ENCODE measurements around the gene FSD1.

FSD1 gene

DNA sequence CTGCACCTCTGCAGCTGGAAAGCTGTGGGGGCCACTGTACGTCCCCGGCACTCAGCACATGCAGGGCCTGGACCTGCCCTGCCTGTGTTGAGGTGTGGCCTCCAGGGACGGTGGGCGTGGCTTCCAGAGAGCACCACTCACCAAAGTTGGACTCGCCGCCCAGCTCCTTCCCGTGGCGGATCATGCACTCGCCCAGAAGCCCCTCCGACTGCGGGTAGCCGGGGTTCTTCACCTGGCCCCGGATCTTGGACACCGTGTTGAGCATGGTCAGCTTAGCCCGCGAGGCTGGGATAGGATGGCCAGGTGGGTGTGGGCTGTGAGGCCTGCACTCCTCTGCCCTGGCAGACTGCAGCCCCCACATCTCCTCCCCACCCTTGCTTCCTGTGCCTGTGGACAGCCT, 60.9 kb downstream of the FSD1 start:
- no peak for DNase-seq (ENCODE audit: low read depth)

DNA sequence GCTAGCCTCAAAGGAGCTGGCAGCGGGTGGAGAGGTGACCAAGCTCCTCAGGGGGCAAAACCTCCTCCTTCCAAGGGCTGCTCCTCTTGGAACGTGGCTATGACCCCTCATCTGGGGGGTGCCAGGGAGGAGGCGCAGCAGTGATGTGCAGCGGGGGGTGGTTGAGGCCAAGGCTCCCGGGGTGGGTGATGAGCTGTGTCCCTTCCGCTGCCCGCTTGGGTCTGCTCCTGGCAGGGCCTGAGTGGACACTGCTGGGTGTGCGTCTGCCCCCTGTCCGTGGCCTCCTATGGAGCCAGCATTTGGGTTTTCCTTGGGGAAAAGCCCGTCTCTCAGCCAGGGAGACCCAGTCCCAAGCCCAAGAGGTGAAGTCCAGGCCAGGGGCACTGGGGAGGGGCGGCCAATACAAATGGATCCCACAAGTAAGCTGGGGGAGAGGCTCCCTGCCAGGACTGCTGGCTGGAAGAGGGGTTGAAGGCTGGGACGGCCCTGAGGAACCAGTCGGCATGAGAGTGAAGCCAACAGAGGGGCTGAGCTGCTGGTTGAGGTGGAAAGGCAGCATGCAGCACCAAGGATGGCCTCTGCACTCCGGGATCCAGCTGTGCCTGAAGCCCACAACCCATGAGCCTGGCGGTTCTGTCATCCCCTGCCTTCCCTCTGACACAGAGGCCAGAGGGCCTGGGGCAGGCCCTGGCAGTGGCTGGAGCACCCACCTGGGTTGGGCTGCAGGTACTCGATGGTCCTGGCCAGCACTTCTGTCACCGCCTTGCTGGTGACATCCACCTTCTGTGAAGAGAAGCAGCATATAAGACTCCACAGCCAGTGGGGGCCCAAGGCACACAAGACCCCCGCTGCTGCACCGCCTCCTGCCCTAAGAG, 61.6 kb downstream of the FSD1 start:
- DNase-seq (ENCODE audit: low read depth) = no peak

DNA sequence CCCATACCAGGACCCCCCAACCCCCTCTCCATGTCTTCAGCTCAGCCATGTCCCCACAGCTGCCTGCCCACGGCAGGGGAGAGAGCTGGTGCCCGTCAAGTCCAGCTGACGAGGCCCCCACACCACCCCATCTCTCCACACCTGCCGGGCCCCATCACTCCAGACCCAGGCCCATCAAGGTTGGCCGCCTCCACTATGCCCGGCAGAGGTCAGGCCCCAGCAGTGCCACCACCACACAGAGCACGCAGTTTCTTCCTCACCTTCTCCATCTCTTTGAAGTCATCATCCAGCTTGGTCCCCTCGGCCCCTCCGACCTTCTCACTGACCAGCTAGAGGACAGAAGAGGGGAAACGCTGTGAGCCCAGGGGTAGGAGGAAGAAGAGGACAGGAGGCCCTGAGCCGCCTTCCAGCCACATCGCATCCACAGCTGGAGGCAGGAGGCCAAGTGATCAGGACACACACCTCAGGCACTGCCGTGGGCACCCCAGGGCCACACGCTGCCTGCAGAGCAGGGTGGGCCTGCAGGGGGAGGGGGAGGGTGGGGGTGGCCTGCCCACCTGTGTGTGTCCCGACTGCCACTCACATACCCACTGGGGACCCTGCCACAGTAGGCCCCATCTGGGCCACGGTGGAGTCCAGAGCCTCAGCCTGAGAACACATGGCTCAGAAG, 62.4 kb downstream of the FSD1 start:
- DNase-seq (ENCODE audit: low read depth) = no peak

DNA sequence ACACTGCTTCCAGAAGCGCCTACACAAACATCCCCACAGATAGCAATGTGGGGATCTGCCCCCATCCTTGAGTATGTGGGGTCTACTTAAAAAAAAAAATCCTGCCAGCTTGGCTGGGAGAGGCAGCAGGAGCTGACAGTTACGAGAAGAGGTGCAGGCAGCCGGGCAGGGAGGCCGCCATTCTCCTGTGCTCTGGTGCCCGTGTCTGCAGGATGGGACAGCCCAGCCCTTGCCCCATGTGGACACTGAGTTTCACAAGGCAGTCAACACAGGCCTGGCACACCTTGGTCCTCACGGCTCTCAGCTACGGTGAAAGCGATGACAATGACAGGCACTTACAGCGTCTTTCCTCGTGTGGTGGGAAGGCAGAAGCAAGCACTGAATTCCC, 62.9 kb downstream of the FSD1 start:
- no peak for DNase-seq (ENCODE audit: low read depth)

DNA sequence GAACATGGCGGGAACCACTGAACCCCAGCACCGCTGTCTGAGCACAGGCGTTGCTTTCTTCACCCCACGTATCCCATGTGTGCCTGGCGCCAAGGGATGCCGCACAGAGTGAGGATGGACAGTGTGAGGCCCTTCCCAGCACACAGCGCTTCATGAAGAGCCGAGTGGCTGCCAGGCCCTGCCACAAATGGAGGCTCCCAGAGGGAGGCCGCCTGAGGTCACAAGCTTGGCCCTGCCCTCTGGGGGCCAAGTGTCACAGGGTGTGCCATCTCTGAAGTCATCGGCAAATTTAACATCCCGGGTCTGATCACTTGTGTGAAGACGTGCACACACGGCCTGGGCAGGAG, 63.4 kb downstream of the FSD1 start:
- no peak for DNase-seq (ENCODE audit: low read depth)

DNA sequence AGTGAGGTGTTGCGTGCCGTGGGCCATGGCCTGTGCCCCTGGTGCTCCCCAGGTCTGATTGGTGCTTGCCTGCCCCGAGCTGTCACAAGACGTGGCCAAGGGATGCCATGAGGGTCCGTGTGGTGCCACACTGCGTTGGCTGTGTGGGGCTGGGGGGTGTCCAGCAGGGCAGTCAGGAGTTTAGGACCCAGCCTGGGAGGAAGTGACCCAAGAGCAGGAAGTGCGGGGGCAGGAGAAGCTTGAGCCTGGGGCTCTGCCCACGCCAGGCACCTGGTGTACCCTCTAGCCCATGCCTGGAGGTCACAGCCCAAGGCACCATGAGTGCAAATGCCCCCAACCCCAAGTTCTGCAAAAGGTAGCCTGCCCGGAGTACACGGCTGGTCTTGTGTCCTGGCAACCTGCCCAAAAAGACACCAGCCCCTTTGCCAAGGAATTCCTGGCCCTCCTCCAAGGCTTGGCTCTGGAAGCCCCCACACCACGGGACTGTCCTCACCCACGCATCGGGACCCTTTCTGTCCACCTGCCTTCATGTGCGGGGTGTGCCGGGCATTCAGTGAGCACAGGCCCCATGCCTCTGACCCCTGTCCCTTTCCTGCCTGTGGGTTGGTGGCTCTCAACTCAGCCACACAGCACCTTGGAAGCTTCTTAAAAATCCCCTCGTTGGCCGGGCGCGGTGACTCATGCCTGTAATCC, 63.9 kb downstream of the FSD1 start:
- no peak for DNase-seq (ENCODE audit: low read depth)

DNA sequence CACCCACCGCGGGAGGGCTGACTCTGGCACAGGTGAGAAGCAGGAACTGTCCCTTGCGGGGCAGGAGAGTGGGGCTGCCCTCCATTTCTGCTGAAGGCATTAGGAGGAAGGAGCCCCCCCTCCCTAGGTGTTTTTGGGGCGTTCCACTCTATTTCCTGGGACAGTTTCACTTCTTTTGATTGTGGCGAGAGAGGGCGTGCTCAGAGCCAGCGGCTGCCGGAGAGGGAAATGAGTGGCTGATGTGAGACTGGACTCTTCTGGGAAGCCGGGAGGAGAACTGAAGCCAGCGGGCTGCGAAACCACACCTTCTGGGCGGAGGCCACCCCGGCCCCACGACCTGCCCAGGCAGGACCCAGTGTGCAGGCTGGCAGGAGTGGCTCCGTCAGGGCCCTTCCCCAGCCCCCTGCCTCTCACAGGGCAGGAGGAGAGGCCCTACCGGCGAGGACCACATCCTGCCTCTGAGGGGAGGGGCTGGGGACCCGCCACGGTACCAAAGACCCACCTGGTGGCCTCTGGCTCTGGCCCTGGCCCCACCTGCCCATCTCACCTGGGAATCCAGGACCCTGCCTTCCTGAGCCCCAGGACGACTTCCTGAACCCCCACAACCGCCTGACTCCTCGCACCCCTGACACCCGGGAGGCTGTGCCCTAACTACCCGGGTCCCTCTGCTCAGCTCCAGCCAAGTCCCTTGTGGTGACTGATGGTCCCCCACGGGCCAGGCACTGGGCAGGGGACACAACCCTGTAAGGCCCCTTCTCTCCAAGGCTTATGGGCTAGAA, 64.9 kb downstream of the FSD1 start:
- no peak for DNase-seq (ENCODE audit: low read depth)

DNA sequence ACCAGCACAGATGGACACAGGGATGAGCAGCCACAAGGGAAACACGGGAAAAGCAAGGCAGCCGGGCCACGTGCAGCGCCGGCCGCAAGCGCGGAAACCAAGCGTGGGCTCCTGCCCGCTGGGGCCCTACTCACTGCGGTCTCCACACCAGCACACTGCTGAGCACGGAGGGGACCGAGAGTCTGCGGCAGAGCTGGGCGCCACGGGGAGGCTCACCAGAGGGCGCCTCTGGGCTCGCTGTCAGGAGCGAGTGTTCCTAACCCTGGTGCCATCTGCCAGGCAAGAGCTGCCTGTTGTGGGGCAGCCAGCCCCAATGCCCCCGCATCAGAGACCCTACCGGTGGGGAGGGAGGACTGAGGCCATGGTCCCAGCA, 65.5 kb downstream of the FSD1 start:
- DNase-seq (ENCODE audit: low read depth) = no peak

DNA sequence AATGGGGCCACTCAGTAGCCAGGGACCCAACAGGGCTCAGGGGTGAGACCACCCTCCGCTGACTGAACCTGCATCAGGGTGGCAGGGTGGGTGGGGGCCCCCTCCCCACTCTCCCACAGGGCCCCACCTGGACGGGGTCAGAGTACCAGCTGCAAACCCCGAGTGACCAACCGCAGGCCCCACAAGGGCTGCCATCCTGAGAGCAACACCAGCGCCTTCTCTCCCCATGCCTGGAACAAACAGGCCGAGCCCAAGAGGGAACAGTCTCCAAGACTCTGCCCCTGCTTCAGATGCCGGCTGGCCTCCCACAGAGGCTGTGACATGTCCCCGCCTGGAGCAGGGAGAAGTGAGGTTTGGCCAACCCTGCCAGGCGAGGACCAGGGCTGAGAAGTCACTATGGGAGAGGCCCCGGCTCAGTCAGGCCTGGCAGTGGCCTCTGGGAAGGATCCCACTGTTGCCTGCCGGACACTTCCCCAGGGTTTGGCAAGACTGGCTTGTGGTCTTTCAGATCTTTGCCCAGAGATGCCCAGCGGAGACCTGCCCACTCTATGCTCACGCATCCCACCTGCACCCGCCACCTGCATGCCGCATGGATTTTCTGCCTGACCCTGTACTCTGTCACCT, 66.1 kb downstream of the FSD1 start:
- no peak for DNase-seq (ENCODE audit: low read depth)

DNA sequence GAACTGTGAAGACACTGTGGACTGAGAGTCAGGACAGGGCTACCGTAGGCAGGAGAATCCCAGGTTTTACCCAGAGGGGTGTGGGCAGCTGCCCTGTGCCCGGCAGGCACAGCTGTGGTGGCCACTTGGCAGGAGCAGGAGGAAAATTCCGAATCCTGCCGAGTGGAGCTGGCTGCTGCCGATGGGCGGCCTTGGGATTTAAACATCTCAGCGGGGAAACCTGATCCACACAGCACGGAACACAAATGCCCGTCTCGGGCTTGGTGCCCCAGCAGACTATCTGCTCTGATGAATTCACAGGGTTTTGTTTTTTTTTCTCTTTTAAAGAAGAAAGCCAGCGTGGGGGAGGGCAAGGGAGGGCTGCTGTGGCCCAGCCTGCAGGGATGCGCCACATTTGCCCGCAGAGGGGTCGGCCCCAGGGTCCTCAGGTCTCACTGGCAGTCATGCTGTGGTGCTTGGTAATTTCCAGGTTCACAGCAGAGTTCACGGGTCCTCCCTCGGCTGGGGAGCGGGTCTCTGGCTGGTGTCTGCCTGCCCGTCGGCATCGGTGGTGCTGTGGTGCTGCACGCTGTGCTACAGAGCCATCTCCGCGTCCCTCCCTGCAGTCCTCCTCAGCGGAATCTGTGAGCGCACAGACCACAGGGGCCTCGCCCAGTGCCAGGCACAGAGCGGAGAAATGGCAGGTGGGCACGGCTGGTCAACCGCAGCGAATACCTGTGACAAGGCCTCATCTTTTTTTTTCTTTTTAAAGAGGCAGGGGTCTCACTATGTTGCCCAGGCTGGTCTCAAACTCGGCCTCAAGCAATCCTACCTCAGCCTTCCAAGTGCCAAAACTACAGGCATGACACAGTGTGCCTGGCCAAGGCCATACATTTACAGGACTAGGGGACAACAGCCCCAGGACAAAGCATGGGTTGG, 67.1 kb downstream of the FSD1 start:
- DNase-seq (ENCODE audit: low read depth) = no peak

DNA sequence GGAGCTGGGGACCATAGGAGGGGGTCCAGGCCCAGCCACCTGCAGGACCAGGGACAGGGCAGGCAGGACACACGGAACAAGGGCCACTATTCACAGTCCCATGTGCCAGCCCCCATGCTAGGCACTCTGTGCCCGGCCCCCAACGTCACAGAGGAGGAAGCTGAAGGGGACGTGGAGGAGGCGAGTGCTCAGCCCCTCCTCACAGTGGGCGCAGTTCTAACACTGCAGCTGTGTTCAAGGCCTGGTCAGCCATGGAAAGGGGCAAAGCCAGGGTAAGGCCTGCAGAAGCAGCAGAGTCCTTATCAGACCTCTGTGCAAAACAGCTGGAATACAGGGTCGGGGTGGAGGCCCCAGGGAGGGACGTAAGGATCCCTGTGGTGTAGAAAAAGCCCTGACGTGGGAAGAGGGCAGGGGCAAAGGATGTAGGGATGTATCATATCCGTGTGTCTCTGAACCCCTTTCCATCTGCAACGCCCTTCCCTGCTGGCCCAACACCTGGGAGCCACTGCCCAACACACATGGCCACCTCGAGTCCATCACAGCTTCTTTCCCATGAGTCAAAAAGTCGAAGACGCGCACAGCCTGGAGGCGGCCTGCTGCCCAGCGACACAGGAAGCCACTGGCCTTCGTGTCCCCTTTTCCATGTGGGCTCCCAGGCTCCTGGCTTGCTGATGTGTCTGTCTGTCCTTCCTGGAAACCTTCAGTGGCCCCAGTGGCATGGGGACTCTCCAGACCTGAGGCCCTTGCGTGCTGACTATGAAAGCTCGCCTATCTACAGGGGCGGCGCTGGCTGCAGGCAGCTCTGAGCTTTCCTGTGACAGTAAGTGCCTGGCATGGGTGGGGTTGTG, 68.0 kb downstream of the FSD1 start:
- DNase-seq (ENCODE audit: low read depth) = no peak

DNA sequence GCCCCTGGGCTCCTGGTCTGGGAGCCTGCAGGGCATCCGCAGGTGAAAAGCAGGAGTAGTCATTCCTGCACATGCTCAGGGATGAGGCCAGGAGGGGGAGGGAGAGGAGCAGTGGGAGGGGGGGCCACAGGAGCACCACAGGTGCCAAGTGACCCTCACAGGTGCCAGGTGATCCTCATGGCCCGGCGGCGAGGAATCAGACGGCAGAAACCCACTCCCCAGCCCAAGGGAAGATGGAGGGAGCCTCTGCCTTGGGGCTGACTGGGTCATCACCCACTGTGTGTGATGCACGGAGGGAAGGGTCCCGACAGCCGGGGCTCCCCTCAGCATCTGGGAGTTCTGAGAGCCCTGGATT, 68.6 kb downstream of the FSD1 start:
- no peak for DNase-seq (ENCODE audit: low read depth)
